Large intestine (tissue), 3 donors: Measurements from ENCODE around the gene SLC9A8. TPM values are rescaled to one million over a fixed set of nuclear protein-coding genes. Genes with fewer than 3 reads are reported as not detected.

Source experiments
- DNase-seq, 2 donors: peaks; one replicate each; pipeline versions ENCODE4 v3.0.0 to v3.0.0-alpha.2; 2013
- H3K27ac ChIP-seq: one replicate; pipeline ENCODE4 v1.5.1; 2013; ENCODE audit warnings: low read length
- H3K27me3 ChIP-seq: 2 replicates; pipeline ENCODE4 v1.6.1; 2013; ENCODE audit warnings: low read length; ENCODE audit not compliant: control insufficient read depth, insufficient read depth
- H3K36me3 ChIP-seq: 2 replicates; pipeline ENCODE4 v1.6.1; 2013; ENCODE audit warnings: low read length; ENCODE audit not compliant: control insufficient read depth, insufficient read depth
- H3K4me1 ChIP-seq: one replicate; pipeline ENCODE4 v1.6.1; 2013; ENCODE audit warnings: low read length; ENCODE audit not compliant: control insufficient read depth, insufficient read depth
- H3K4me3 ChIP-seq: one replicate; pipeline ENCODE4 v1.5.1; 2013; ENCODE audit warnings: low read length
- H3K9me3 ChIP-seq: one replicate; pipeline ENCODE4 v1.6.1; 2013; ENCODE audit warnings: mild to moderate bottlenecking, low read depth, low read length, moderate library complexity; ENCODE audit not compliant: control insufficient read depth
- WGBS: methylation state at CpG from one replicate; pipeline ENCODE4 v1.1.5; 2013; ENCODE audit warnings: low lambda C conversion rate; ENCODE audit not compliant: insufficient coverage; 5-methylcytosine and 5-hydroxymethylcytosine counted together
- polyA plus RNA-seq: library from polyadenylated mRNA; unstranded; fragments of 120-200 nt; gene quantifications from one replicate; pipeline ENCODE4 v1.2.1, GENCODE V29; 2013

The SLC9A8 gene
- polyA plus RNA-seq, 1 donor: 11.3 TPM

DNA sequence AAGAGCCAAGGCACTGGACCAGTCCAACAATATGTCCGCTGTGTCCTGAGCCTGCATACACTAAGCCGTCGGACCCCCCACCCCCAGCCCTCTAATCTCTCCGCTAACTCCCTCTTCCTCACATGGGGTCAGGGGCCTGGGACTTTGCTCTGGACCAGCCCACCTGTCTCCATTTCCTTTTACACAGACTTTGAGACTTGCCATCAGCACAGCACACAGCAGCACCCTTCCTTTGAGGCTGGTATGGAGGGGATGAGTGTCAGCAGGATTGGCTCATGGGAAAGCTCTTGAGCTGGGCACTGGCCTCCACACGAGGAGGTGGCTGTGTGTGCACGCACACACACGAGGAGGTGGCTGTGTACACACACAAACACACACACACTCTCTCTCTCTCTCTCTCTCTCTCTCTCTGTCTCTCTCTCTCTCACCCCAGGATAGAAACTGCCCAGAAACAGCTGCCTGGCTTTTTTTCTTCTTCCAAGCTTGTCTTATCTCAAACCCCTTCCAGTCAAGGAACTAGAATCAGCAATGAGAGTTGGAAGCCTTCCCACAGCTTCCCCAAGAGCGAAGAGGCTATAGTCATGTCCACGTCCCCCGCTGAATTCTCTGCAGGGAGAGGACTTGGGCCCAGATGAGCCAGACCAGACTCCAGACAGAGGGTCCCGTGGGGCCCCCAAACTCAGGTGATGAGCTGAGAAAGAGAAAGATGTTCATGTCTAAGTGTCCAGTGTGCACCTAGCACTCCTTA, 18.6 kb downstream of the SLC9A8 start:
- no peak overlapping the region for H3K27ac ChIP-seq
- peaks cover 8% of the 10 kb centered on the region for H3K4me1 ChIP-seq
- WGBS: no CpG with 5 or more reads among the region's 11 CpGs

DNA sequence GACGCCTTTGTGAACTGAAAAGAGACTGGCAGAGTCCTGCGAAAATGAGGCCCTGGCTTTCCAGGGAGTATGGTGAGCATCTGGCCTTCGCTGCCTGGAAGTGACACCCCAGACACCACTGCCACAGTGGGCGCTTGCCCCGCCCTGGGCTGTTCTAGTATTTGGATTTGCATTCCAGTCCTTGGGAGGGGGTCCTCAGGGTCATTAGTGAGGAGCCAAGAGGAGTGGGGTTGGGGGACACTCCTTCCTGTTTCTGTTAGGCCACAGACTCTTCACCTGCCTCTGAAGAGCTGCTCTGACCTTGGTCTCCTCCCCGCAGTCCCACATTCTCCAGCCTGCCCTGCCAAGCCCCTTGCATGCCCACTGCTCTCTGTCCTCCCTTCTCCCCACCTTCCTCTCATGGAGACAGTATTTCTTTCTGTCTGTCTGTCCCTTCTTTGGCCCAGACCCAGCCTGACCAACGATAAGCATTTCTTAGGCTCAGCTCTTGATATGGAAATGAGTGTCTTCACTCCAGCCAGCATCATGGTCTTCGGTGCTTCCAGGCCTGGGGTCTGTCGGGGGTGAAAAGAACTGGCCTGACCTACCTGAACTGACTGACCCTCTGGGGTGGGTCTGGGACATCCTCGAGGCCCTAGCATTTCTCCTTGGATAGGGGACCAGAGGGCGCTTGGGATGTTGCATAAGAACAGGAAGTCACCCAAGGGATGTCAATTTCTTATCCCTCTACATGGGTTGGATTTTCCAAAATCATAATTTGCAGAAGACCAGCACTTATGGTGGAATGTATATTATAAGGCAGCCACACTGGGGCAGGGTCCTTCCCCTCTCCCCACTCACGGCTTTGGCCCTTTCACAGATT, 19.4 kb downstream of the SLC9A8 start:
- Histone ChIP-seq H3K36me3 (peaks cover 36% of the 10 kb centered on the region), H3K27ac (no peak overlapping the region), H3K4me1 (peaks cover 8% of the 10 kb centered on the region), H3K9me3 (no peaks in the 10 kb centered on the region), H3K27me3 (no peaks in the 10 kb centered on the region), H3K4me3 (no peak overlapping the region)
- WGBS: 80% methylated on average over 2 of the region's 12 CpGs
- DNase-seq: no peak

More for the DNA sequence above, 18.6 kb downstream of the SLC9A8 start:
- Histone ChIP-seq H3K9me3 (no peaks in the 10 kb centered on the region), H3K36me3 (peaks cover 36% of the 10 kb centered on the region), H3K27me3 (no peaks in the 10 kb centered on the region), H3K4me3 (no peak overlapping the region)
- DNase-seq: peak in 1 of 2 donors; percentile 41

DNA sequence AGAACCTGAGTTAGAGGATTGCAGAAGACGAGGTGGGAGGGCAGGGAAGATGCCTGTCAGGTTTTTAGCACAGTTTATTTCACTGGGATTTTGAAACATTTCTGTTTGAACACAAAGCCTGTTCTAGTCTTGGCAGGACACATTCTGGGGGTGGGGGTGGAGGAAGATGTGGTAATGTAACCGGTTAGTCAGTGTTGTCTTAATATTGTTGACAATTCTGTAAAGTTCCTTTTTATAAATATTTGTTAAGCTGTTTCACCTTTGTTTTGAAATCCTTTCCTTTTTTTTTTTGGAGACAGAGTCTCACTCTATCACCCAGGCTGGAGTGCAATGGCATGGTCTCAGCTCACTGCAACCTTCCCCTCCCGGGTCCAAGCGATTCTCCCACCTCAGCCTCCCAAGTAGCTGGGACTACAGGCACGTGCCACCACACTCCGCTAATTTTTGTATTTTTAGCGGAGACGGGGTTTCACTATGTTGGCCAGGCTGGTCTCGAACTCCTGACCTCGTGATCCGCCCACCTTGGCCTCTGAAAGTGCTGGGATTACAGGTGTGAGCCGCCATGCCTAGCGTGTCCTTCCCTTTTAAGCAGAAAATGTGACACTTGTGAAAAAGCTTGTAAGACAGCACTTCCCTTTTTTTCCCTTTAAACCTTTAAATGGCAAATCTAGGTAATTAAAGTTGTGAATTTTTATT, 20.2 kb downstream of the SLC9A8 start:
- Histone ChIP-seq H3K27ac (no peak overlapping the region), H3K27me3 (no peaks in the 10 kb centered on the region), H3K36me3 (peaks cover 34% of the 10 kb centered on the region), H3K4me3 (no peak overlapping the region), H3K4me1 (peaks cover 8% of the 10 kb centered on the region), H3K9me3 (no peaks in the 10 kb centered on the region)
- WGBS: 89% methylated on average over 3 of the region's 13 CpGs
- no peak for DNase-seq

DNA sequence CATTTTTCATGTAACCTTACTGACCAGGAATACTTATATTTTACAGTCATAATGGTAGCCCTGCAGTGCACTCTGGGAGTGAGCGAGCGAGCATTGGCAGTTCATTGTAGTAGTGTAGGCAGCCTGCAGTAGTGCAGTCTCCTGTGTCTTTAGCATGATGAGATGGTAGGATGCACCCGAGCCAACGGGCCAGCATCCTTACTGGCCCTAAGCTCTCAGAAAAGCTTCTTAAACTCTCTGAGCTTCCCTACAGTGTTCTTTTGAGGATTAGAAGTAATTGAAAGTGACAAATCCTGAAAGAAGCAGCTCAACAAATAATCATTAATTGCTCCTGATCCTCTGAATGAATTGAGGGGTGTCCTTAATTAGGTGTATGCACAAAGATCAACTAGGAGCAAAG, 20.9 kb downstream of the SLC9A8 start:
- no peak for DNase-seq
- Histone ChIP-seq H3K9me3 (no peaks in the 10 kb centered on the region), H3K27ac (no peak overlapping the region), H3K36me3 (peaks cover 31% of the 10 kb centered on the region), H3K4me1 (peaks cover 8% of the 10 kb centered on the region), H3K27me3 (no peaks in the 10 kb centered on the region), H3K4me3 (no peak overlapping the region)
- WGBS: no CpG with 5 or more reads among the region's 4 CpGs

DNA sequence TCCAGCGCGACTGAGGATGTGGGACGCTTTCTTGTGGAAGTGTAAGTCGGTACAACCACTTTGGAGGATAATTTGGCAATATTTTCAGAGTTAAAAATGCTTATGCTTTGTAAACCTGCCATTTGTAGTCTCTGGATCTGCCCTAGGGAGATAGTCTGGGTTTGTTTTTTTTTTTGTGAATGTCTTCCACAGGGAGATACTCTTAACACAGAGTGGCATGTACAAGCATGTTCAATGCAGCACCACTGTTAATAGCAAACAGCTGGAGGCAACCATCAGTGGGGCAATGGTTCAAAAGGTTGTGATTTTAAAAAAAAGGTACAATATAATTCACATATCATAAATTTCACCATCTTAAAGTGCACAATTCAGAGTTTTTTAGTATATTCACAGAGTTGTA, 22.4 kb downstream of the SLC9A8 start:
- Histone ChIP-seq H3K4me3 (no peak overlapping the region), H3K4me1 (peaks cover 8% of the 10 kb centered on the region), H3K27me3 (no peaks in the 10 kb centered on the region), H3K27ac (no peak overlapping the region), H3K9me3 (no peaks in the 10 kb centered on the region), H3K36me3 (peaks cover 27% of the 10 kb centered on the region)
- WGBS: no CpG with 5 or more reads among the region's 4 CpGs
- DNase-seq: no peak

DNA sequence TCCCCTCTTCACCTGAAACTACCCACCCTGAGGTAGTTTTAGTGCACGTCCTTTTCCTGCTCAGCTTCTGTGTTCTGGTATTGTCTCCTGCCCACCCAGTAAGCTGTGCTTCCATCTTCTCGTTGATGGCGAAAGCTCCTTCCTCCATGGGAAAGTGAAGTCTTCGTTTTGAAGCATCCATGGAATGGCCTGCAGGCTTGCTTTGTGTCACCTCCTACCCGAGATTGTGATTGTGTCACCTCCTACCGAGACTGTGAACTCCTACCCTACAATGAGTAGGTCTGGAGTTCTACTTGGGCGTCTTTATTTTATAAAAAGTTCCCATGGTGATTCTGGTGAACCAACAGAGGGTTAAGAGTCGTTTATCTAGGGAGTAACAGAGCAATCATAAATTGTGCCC, 25.9 kb downstream of the SLC9A8 start:
- no CpG with 5 or more reads among the region's 8 CpGs for WGBS

DNA sequence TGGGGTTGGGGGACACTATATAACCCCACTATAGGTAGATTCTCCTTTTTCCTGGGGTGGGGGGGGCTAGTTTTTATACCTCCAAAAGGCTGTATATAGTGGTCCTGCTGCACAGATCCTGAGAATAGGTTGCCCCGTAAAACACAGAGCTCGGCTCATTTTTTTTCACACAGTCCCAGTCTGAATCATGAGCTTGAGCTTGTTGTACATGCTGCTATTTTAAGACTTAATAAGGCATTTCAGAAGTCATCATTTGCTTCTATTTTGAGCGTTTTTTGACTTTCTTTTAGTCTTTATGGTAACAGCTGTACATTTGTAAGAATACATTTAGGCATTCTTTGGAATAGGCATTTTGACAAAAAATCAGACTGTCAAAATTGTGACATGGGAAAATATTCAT, 30.5 kb downstream of the SLC9A8 start:
- no peak overlapping the region for H3K4me3 ChIP-seq
- 57% methylated on average over 1 of the region's 3 CpGs for WGBS
- H3K4me1 ChIP-seq: peaks cover 21% of the 10 kb centered on the region
- H3K27me3 ChIP-seq: no peaks in the 10 kb centered on the region
- H3K36me3 ChIP-seq: peaks cover 11% of the 10 kb centered on the region
- peak overlapping the region; percentile 81 for H3K27ac ChIP-seq
- H3K9me3 ChIP-seq: no peaks in the 10 kb centered on the region
- DNase-seq: no peak

More for the DNA sequence above, 25.9 kb downstream of the SLC9A8 start:
- Histone ChIP-seq H3K36me3 (peaks cover 9% of the 10 kb centered on the region), H3K27me3 (no peaks in the 10 kb centered on the region), H3K27ac (no peak overlapping the region), H3K4me3 (no peak overlapping the region), H3K4me1 (peaks cover 3% of the 10 kb centered on the region), H3K9me3 (no peaks in the 10 kb centered on the region)
- DNase-seq: no peak

DNA sequence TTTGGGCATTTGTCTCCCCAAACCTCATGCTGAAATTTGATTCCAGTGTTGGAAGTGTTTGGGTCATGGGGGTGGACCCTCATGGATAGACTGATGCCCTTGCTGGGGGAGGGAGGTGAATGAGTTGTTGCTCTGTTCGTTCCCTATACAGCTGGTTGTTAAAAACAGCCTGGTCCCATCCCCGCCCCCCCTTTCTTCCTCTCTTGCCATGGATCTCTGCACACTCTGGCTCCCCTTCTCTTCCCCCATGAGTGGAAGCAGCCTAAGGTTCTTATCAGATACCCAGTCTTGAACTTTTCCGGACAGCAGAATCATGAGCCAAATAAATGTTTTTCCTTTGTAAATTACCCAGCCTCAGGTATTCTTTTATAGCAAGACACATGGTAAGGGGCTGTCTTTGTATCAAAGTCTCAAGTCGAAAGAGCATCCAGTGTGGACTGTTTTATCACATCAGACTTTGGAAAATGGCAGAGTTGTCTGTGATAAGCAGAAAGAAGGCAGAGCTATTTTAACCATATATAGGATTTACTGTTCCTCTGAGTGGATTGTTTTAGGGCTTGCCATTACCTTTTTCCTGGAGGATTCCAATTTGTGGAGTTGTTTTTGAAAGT, 31.2 kb downstream of the SLC9A8 start:
- Histone ChIP-seq H3K4me3 (no peak overlapping the region), H3K27me3 (no peaks in the 10 kb centered on the region), H3K36me3 (peaks cover 16% of the 10 kb centered on the region), H3K27ac (peak overlapping the region; percentile 81), H3K4me1 (peaks cover 21% of the 10 kb centered on the region), H3K9me3 (no peaks in the 10 kb centered on the region)
- 83% methylated on average over 1 of the region's 4 CpGs for WGBS
- DNase-seq: peak; percentile 72 to 90

DNA sequence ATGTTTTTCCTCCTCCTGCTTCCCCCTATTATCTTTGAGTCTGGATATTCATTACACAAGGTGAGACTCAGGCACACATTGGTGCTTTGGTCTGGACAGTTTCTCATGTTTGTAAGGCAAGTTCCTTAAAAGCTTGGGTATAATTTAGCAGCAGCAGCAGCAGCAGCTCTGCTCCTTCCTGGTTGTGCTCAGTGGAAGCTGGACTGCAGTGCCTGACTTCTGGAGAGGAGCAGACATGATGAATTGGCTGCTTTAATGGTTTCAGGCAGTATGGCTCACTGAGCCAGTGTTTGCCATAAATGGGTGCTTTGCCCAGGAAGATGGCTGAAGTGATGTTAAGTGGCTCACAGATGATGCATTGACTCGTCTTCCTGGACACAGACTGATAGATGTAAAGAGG, 32.4 kb downstream of the SLC9A8 start:
- no CpG with 5 or more reads among the region's 1 CpG for WGBS
- Histone ChIP-seq H3K27me3 (no peaks in the 10 kb centered on the region), H3K4me3 (no peak overlapping the region), H3K9me3 (no peaks in the 10 kb centered on the region), H3K36me3 (peaks cover 27% of the 10 kb centered on the region), H3K27ac (peak overlapping the region; percentile 81), H3K4me1 (peaks cover 21% of the 10 kb centered on the region)
- peak in 1 of 2 donors; percentile 30 for DNase-seq
